ENCODE data around the gene ABCD3.
"Not testable (repeated sequence)": the region's sequence is repeated elsewhere in the genome, so short reads cannot be mapped to it uniquely, and the experiment has no call there.

Gene ABCD3

DNA sequence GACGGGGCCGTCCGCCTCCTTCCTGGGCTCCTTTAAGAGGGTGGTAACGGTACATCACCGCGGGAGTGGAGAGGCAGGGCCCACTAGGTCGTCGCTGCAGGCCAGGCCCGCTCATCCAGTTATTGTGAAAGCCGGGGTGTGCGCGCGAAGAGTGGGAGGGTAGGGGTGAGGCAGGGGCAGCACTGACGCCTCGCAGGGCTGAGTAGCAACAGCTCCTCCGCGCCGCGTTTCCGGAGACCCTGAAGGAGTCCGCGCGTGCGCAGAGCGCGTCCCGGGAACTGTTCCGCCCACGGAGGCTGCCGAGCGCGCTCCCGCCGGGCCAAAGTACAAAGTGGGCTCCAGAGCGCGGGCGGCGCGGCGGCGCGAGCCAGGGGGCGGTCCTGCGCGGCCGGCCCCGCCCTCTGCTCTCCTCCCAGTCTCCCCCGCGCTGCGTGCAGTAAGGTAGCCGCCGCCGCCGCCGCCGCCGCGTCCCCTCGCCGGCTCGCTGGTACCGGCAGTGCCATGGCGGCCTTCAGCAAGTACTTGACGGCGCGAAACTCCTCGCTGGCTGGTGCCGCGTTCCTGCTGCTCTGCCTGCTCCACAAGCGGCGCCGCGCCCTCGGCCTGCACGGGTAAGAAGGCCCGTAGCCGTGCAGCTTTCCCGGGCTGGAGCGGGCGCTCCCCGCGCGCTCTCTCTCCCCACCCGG is at the start of gene ABCD3:
ABCD3 (plus strand) TSS at position 412 of the 686 bp plus-strand sequence; CDS start at position 502, 90 bp downstream.
- DNase-seq (ENCODE audit: low spot score) = peak; percentile 94

GRCh38 chr1:94372771-94373170 is 45.4 kb upstream of the ABCD3 start:
- not testable (repeated sequence) for DNase-seq (ENCODE audit: low spot score)

DNA sequence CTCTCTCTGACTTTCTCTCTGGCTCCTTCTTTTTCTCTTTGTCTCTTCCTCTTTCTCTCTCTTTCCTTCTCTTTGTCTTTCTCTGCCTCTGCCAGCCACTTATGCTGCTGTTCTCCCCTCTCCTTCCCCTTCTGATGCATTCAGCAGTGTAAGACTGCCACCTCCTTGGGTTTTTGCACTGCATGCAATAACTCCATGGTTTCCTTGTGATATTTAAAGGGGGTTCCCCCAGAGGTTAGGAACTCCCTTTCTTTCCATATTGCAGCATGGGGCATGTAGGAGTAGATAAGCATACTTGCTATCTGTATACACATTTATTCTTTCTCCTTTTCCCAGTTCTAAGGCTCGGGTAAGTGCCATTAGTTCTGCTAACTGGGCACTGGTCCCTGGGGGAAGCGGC is 44.9 kb upstream of the ABCD3 start:
- DNase-seq (ENCODE audit: low spot score) = not testable (repeated sequence)

DNA sequence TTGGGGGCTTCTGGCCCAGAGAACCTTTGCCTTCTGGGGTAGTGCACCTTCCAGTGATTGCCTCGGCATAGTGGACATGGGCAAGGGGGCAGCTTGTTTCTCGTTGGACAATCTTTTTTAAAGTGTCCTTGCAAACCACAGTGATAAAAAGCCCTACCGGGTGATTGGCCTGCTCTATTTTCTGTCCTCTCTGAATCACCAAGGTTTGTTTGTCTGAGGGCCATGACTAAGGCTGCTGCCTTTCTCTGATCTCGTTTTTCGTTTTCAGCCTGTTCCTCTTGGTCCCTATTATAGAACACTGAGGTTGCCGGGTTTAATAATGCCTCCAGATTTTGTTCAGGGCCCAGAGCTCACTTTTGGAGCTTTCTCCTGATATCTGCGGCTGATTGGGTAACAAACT is 42.5 kb upstream of the ABCD3 start:
- not testable (repeated sequence) for DNase-seq (ENCODE audit: low spot score)

DNA sequence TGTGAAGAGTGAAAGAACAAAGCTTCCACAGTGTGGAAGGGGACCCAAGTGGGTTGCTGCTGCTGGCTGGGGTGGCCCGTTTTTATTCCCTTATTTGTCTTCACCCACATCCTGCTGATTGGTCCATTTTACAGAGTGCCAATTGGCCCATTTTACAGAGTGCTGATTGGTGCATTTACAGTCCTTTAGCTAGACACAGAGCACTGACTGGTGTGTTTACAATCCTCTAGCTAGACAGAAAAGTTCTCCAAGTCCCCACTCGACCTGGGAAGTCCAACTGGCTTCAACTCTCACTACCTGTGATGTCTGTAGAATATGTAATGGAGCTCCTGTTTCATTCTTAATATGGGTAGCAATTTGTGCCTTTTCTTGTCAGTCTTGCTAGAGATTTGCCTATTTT is 39.7 kb upstream of the ABCD3 start:
- not testable (repeated sequence) for DNase-seq (ENCODE audit: low spot score)

DNA sequence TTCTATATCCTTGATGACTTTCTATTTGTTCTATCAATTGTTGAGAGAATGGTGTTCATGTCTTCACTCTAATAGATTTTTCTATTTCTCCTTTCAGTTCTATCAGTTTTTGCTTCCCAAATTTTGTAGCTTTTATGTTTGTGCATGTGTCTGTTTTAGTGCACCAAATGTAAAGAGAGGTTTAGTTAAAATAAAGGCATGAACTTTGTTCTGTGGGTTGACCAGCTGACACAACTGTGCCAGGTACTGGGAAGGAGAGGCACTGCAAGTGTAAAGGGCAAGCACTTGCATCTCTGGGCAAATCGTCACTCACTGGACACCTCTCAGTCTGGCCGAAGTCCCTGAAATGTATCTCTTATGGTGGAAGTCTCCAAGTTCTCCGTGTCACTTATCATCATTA is 38.6 kb upstream of the ABCD3 start:
- no peak for DNase-seq (ENCODE audit: low spot score)

DNA sequence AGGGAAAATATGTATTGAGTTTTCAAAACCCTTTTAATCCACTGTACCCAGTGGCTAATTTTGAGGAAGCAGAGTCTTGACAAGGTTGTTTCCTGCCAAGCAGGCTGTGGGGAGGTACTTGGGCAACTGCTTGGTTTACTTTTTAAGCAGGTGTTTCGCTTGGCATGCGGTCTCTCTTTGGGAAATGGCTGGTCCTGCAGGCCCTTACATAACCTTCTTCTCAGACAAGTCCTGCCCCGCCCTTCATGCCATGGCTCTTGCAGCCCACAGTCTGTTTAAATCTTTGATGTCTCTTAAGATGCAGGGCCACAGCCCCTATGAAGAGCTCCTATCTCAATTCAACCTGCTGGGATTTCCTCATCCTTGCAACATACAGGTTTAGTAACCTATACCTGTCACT is 36.0 kb upstream of the ABCD3 start:
- DNase-seq (ENCODE audit: low spot score) = no peak

DNA sequence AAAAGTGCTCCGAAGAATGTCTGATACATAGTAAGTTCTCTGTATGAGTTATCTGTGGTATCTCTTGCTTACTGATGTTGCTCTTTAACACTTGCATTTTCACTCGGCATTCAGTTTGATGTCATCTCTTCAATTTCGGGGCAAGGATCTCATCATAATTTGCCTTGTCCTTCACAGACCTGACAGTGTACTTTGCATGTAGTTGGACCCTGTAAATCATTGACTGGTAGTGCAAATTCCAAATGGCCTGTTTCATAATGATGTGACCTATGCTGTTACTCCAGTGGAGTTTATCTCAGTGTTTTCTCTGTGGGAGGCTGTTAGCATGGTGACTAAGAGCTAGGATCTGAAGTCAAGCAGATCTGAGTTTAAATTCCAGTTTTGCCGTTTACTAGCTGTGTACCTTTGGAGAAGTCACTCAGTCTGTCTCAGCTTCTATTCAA is 34.2 kb upstream of the ABCD3 start:
- no peak for DNase-seq (ENCODE audit: low spot score)

DNA sequence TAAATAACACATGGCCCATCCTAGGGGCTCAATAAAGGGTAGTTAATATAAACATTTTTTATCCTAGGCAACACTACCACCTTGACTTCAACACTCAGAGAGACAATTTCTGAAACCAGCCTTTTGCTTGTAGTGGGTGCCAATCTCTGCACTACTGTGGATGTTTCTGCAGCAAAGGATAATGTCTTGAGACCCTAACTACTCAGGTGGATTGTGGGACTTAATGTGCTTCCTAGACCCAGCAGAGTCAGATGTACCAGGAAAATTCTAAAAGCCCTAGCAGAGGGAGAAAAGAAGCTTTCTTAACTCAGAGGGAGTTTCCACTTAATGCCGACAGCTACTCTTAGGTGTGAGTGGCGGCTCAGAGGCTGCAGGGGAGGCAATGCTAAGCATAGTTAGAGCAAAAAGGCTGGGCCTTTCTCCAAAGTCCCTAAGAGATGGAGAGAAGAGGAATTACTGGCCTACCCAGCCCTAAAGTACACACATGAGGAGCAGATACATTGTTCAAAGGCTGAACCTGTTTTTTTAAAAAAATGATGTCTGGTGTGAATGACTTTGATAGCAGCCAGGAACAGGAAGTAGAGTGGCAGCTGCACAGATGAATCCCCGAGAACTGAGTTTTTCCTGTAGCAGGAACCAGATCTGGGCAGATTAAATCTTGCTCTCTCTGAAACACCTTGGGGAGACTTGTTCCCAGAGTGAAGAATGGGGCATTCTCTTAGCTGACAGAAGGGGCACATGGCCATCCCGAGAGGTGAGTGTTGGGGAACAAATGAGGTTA is 33.5 kb upstream of the ABCD3 start:
- peak; percentile 4 for DNase-seq (ENCODE audit: low spot score)

- DNase-seq (ENCODE audit: low spot score) = no peak
These were observed 32.8 kb upstream of the ABCD3 start for GRCh38 chr1:94385308-94385929.

DNA sequence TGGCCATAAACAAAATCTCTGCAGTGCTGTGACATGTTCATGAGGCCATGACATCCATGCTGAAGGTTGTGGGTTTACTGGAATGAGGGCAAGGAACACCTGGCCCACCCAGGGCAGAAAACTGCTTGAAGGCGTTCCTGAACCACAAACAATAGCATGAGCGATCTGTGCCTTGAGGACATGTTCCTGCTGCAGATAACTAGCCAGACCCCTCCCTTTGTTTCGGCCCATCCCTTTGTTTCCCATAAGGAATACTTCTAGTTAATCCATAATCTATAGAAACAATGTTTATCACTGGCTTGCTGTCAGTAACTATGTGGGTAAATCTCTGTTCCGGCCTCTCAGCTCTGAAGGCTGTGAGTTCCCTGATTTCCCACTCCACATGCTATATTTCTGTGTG is 28.9 kb upstream of the ABCD3 start:
- DNase-seq (ENCODE audit: low spot score) = no peak

DNA sequence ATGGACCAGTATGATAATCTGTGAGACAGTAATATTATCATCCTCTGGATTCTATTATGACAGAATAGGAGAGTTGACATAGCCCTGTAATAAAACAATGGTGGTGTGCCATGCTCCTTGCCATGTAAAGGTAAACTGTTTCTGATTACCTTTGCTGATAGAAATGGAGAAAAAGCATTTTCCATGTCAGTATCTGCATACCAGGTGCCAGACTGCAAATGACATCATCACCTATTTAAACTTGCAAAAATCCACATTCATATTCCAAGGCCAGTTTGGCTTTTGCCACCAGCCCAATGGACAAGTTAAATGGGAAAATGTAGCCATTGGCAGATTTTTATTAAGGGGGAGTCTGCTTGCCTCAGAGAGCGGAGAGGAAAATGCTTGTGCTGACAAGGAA is 23.9 kb upstream of the ABCD3 start:
- DNase-seq (ENCODE audit: low spot score) = no peak

GRCh38 chr1:94395231-94395630 is 23.0 kb upstream of the ABCD3 start:
- no peak for DNase-seq (ENCODE audit: low spot score)

GRCh38 chr1:94395748-94396309 is 22.4 kb upstream of the ABCD3 start:
- no peak for DNase-seq (ENCODE audit: low spot score)

DNA sequence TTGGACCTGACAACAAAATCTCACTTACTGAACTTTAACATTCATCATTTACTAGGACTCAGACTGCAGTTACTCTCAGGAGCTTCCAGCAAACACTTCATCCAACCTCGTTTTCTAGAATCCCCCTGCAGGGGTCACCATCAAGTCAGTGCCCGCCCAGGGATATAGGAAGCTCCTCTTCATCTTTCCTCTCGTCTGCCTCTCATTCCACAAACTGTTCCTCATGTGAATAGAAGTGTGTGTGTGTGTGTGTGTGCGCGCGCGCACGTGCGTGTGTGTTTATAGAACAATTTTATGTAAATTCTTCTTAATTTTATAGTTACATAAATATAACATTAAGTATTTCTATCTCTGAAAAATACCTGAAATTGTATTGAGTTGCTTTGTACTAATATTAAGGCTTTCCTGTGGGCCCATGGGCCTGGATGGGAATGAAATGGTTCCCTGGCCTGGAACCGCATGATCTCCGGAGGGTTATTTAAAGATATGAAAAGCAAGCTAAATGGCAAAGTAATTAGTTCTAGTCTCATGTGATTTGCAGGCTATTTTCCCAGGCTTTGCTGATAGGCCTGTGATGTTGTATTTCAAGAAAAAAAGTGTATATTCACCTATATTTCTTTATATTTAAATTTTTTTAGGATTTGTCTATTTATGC is 21.7 kb upstream of the ABCD3 start:
- no peak for DNase-seq (ENCODE audit: low spot score)

GRCh38 chr1:94398356-94398755 is 19.8 kb upstream of the ABCD3 start:
- no peak for DNase-seq (ENCODE audit: low spot score)

GRCh38 chr1:94399453-94399852 is 18.7 kb upstream of the ABCD3 start:
- DNase-seq (ENCODE audit: low spot score) = no peak

DNA sequence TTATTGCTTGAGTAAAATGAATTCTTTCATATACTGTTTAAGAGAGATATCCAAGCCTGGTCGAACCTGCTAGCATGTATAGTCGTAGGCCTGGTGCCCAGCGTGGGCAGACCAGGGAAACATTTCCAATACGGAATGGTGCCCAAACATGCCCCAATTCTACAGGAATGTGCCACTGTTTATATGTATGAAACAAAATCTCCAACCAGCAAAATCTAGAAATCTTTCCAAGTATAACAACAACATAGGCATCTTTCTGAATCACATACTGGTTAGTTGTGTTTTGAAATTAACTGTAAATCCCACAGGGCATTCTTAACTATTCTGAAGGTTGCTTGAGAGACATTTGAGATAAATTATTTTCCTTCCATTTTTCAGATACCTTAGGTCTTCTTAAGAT is 17.0 kb upstream of the ABCD3 start:
- no peak for DNase-seq (ENCODE audit: low spot score)

- no peak for DNase-seq (ENCODE audit: low spot score)
These were observed 11.7 kb upstream of the ABCD3 start for GRCh38 chr1:94406446-94406845.

DNA sequence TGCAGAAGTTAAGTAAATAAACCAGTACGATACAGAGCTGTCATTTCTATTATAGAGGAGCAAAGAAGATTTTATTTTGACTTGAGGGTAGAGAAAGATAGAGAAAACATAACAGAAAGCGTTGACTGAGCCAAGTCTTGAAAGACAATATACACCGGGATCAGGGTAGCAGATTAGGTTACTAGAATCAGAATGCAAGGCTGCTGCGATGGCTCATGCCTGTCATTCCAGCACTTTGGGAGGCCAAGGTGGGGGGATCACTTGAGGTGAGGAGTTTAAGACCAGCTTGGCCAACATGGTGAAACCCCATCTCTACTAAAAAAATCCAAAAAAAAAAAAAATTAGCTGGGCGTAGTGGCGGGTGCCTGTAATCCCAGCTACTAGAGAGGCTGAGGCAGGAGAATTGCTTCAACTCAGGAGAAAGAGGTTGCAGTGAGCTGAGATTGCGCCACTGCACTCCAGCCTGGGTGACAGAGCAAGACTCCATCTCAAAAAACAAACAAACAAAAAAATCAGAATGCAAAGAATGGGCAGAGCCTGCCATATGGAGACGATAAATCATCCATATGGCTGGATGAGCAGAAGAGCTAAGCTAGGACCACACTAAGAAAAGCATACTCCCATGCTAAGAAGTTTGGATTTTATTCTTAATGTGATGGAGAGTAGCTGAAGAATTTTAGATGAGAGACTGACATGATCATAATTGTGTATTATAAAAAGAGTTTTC is 9.9 kb upstream of the ABCD3 start:
- DNase-seq (ENCODE audit: low spot score) = no peak

DNA sequence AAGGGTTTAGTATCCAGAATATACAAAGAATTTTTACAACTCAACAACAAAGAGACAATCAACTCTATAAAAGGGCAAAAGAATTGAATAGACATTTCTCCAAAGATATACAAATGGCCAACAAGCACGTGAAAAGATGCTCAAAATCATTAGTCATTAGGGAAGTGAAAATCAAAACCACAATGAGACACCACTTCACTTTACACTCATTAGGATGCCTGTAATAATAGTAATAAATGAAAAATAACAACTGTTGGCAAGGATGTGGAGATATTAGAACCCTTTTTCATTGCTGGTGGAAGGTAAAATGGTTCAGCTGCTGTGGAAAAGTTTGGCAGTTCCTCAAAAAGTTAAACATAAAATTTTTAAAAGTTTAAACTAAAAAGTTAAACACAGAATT is 7.0 kb upstream of the ABCD3 start:
- DNase-seq (ENCODE audit: low spot score) = no peak

- no peak for DNase-seq (ENCODE audit: low spot score)
These were observed 4.9 kb upstream of the ABCD3 start for GRCh38 chr1:94413311-94413710.
